NOMO-1 treated with DMSO at 0.1 percent for 48 hours (cell line): ENCODE data around the gene BCL7C.
"Not testable (repeated sequence)": the region's sequence is repeated elsewhere in the genome, so short reads cannot be mapped to it uniquely, and the experiment has no call there.

Source experiments
- DNase-seq: peaks from one replicate; lab custom pipeline; 2025; ENCODE audit not compliant: unreplicated experiment; lab: John Stamatoyannopoulos, UW

The BCL7C gene

DNA sequence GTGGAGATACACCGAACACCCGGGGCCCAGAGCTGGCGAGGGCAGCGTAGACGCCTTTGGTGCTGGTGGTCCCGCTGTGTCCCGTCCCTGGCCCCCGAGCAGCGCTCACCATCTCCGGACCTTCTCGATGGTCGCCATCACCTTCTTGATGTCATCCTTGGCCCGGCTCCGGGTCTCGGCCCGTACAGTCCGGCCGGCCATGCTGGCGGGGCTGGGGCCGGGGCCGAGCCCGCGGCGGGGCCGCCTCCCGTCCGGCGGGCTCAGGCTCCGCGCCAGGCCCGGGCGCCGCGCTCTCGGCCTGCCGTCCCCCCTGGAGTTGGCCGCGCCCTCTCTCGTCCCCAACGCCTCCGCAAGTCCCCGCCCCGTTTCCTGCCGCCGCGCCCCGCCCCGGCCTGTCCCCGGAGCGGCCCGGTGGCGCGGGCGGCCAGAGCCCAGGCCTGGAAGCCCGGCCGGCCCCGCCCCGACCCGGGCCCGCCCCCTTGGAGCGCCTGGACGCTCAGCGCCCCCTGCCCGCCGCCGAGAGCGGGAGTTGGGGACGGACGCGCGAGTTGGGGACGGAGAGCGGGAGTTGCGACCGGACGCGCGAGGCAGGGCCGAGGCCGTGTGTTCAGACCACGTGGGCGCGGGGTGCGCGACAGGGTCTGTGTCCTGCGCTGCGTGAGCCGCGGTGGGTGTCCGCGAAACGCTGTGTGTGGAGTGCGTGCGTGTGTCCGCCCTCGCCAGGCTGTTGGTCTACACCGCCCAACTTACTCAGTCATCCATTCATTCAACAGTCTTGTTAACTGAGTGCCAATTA, at the start of gene BCL7C:
TSS of gene BCL7C (minus strand) at position 334 of the 796 bp plus-strand sequence. CDS start at position 201, 133 bp downstream.
- peak; percentile 89 for DNase-seq

DNA sequence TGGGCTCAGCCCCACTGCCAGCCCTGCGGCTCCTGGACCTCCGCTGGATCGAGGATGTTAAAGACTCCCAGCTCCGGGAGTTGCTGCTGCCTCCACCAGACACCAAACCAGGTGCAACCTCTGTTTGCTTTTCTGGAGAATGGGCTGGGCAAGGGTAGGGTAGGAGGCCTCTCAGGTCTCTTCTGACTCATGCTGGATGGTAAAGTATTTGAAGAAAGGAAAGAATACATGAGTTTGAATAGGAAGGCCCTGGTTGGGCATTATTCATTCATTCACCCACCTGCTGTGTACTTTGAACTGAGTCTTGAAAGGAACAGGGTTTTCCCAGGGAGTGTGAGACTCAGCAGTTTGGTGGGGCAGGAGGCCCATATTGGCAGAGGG, 48.5 kb upstream of the BCL7C start:
- no peak for DNase-seq

DNA sequence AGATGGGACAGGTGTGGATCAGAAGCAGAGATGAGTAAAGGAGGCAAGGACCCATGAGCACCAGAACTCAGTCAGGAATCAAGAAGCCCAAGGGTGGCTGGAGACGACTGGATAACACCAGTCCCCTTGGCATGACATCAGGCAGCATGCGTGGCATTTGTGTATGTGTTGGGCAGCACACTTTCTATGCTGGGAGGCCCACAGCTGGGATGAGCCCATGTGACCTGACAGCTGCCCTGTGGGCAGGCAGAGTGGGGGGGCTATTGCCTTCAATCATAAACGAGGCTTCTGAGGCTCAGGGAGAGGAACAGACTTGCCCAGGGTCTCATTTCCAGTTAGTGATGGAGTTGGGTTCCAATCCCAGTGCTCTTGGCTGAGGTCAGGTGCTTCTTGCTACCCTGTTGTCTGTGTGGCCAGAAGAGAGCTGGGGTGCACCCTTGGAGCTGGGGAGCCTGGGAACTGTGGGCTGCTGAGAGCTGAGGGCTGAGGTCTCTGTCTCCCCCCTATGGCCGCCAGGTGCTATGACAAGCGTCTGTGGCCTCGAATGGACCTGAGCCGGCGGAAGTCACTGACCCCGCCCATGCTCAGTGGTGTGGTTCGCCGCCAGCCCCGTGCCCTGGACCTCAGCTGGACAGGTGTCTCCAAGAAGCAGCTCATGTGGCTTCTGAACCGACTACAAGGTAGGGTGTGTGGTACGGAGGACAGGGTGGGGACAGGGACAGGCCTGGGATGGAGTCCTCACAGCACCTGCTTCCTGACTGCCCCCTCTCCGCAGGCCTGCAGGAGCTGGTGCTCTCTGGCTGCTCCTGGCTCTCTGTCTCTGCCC, 47.9 kb upstream of the BCL7C start:
- peak; percentile 65 for DNase-seq

DNA sequence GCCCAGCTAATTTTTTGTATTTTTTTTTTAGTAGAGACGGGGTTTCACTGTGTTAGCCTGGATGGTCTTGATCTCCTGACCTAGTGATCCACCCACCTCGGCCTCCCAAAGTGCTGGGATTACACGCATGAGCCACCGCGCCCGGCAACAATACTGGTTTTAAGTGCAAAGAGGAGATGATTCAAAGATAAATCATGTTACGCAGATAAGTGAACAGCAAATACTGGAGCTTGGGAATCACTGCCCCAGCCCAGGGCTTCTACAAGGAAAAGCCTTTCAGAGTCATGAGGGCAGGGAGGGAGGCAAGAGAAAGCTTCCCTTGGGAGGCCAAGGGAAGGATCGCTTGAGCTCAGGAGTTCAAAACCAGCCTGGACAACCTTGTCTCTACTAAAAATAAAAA, 45.7 kb upstream of the BCL7C start:
- DNase-seq = not testable (repeated sequence)

DNA sequence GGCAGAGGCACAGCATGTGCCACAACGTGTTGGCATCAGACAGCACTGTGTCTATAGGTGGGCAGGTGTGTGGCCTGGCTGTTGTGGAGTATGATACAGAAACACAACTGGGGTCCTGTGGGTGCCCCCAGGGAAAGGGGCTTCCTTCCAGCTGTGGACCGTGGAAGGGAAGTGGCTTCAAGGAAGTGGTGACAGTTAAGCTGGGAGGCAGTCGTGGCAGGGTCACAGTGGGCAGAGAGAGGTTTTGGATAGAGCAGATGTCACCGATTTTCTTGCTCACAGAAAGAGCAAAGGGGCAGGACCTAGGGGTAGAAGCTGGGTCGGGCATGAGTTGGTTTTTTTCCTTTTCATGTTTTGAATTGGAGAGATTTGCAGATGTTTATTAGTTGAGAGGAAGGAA, 43.8 kb upstream of the BCL7C start:
- no peak for DNase-seq

DNA sequence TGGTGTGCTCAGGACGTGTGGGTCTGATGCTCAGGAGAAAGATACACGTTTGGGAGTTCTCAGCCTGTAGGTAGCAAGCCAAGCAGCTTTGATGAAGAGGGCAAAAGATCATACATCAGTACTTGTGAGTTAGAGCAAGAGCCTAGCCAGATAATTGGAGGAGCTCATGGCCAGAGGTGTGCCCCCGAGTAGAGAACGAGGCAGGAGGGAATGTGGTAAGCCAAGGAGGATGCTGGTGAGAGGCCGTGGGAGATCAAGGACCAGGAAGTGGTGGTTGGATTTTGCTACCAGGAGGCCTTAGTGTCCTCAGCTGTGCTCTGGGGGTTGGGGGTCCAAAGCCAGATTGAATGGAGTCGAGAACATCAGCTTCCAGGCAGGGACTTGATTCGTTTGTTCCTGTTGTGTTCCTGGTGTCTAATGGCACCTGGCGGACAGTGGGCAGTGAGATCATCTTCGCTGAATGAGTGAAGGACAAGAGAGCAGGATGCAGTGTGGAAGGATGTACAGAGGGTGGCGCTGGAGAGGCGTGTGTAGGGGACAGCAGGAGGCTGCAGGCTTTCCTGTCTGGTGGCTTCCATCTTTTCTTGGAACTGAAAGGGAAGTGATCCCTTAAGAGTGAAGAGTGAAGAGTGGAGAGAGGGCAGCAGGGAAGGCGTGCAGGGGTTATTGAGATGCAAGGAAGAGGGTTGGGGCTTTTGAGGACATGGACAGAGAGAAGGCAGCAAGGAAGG, 41.1 kb upstream of the BCL7C start:
- peak; percentile 41 for DNase-seq

DNA sequence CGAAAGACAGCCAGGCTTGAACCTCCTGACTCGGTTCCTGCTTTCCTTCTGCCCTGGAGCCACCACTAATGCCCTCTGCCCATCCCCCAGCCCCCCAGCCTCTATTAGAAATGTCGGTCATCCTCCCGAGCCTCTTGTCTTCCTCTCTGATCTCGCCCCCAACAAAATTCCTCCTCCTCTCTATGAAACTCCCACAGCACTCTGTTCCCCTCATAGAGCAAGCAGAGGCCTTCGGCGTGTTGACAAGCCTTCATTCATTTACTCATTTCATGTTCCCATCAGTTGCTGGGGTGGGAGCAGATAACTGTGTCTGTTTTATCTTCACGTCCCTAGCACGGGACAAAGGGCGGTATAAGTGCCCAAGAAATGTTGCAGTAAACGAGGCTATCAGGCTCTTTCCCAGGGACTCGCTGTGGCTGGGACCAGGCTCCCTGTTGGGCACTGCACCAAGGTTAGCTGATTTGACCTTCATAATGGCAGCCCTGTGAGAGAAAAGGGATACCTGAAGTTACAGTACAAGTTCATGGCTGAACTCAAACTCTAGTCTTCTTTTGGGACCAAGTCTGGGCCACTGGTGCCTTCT, 37.3 kb upstream of the BCL7C start:
- no peak for DNase-seq

DNA sequence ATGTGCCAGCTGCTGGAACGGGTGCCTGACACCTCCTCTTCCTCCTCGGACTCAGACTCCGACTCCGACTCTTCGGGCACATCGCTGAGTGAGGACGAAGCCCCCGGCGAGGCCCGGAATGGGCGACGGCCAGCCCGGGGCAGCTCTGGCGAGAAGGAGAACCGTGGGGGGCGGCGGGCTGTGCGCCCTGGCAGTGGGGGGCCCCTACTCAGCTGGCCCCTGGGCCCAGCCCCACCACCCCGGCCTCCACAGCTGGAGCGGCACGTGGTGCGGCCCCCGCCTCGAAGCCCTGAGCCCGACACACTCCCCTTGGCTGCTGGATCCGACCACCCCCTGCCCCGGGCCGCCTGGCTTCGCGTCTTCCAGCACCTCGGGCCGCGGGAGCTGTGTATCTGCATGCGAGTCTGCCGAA, 36.3 kb upstream of the BCL7C start:
- DNase-seq = no peak

DNA sequence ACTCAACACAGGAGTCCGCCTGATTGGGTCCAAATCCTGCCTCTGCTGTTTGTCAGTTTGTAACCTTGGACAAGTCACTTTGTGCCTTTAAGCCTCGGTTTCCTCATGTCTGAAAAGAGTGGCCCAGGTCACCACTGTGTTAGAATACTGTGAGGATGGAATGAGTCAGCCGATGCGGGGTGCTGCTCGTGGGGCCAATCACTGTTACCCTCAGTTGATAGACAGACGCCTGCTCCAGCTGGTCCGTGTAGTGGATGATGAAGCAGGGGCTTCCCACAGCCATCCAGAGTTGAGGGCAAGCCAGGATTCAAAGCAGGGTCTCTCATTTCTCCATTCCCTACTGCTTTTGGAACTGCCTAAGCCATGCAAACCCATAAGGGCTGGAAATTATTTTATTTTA, 35.3 kb upstream of the BCL7C start:
- DNase-seq = no peak

DNA sequence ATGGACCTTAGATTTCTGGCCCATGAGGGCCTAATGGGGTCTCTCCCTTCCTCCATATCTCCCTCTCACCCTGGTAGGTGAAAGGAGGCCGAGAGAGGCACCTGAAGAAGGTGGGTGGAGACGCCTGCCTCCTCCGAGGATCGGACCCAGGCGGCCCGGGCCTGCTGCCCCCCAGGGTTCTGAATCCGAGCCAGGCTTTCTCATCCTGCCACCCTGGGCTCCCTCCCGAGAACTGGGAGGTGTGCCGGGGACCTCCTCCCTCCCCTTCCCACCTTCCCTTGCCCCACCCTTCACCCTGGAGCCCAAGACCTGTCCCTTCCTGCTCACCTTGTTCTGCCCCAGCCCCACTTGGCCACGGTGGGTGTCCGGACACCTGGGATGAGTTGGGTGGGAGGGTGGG, 34.5 kb upstream of the BCL7C start:
- DNase-seq = no peak

DNA sequence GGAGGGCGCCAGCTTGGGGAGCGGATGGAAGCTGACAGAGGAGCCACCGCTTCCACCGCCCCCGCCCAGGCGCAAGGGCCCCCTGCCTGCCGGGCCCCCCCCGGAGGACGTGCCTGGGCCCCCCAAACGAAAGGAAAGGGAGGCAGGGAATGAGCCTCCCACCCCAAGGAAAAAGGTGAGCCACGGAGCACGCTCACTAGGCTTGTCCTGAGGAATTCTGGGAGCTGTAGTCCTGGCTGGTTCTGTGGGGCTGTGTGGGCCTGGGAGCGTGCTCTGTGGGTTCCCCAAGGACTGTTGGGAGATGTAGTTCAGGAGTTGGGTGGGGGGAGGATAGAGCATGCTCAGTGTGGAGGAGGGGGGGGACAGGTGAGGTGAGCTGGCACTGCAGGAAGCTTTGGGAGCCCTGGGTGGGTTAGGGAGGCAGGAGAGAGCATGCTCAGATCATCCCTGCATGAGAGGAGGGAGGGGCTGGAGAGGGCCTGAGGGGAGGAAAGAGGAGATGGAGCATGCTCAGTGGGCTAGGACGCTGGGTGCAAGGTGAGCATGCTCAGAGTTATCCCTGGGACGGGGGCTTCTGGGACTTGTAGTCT, 34.0 kb upstream of the BCL7C start:
- DNase-seq = no peak

DNA sequence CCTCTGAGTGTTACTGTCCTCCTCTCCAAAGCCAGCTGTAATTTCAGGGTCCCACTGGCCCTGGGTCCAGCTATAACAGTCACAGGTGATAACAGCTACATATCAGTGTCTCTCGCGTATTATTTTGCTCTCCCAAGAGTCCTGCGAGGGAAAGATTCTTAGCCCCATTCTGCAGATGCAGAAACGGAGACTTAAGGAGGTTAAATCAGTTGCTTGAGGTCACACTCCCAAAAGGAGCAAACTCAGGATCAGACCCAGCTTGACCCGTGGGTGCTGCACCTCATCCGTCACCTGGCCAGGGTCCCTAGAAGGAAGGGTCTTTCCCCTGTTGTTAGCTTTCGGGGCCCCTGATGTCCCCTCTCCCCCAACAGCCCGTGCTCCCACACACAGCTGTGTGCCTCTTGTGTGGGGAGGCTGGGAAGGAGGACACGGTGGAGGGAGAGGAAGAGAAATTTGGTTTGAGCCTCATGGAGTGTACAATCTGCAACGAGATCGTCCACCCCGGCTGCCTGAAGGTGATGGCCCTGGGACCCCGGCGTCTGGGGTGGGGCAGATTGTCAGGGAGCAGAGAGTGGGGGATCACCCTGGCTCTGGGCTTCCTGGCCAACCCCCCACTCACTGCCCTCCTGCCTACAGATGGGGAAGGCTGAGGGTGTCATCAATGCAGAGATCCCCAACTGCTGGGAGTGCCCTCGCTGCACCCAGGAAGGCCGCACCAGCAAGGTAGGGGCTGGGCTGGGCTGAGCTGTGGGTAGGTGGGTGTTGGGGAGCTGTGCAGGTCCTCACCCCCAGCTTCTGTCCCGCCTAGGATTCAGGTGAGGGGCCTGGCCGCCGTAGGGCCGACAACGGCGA, 33.3 kb upstream of the BCL7C start:
- no peak for DNase-seq

DNA sequence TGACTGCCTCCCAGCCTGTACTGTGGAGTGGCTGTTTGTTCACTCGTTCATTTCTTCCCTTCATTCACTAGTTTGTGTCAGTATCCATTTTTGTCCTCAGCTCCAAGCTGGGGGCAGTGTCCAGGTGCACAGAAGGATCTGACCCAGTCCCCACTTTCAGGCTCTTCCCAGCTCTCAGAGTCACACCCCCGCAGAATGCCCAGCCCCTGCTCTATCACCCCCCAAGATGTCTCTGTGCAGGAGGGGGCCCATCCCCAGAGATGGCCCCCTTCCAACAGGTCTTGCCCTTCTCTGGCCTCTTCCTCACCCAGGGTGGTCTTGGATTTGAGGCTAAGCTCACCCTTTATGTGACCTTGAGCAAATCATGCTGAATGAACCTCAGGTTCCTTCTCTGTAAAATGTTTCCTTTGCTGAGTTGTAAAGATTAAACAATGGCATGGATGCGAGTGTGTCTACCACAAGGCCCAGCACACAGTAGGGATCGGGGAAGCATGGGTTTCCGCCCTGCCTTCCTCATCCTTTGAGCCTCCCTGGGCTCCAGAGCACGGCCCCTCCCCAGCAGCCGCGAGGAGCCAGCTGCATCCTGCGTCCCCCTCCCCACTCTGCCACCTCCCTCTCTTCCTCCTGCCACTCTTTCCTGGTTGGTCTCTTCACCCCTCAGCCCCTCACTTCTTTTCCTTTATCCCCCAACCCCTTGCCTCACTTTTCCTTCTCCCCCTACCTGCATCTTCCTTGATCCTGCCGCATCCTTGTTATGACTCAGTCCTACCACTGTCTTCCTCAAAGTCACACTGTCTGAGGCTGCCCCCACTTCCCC, 32.3 kb upstream of the BCL7C start:
- DNase-seq = no peak

DNA sequence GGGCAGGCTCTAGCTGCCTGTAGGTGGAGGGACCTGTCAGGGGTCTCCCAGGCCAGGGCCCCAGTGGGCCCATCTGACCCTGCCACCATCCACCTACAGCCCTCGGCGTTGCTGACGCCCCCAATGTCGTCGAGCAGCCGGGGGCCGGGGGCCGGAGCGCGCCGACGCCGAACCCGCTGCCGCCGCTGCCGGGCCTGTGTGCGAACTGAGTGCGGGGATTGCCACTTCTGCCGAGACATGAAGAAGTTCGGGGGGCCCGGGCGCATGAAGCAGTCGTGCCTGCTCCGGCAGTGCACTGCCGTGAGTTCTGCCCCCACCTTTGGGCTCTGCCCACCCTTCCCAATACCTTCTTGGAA, 31.7 kb upstream of the BCL7C start:
- no peak for DNase-seq

DNA sequence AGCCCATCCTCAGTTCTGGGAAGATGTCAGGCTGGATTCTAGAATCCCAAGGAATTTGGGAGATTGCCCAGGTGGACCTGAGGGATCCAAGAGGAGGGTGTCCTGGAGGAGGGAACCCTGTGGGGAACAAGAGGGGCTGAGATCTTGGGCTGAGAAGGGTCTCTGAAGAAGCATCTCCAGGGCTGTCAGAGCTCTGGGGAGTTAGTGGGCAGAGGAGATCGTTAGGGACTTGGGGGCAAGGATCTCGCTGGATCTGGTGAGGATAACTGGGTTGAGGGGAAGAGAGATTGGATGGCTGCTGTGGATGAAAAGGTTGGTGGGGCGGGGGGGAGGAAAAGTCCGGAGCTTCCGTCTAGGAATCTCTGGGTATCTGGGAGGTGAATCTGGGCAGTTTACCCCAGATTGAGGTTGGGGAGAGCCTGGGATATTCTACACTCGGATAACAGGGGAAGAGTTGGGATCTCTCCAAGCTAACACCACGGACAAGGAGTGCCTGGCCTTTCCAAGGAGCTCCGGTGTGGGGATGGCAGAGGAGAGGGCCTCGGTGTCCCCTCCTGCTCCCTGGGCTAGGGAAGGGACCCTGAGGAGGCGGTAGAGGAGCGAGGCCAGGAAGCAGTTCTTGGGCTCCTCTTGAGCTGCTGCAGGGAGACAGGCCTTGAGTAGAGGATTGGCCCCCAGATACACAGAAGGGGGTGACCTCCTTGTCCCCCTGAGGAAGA, 31.2 kb upstream of the BCL7C start:
- DNase-seq = no peak

DNA sequence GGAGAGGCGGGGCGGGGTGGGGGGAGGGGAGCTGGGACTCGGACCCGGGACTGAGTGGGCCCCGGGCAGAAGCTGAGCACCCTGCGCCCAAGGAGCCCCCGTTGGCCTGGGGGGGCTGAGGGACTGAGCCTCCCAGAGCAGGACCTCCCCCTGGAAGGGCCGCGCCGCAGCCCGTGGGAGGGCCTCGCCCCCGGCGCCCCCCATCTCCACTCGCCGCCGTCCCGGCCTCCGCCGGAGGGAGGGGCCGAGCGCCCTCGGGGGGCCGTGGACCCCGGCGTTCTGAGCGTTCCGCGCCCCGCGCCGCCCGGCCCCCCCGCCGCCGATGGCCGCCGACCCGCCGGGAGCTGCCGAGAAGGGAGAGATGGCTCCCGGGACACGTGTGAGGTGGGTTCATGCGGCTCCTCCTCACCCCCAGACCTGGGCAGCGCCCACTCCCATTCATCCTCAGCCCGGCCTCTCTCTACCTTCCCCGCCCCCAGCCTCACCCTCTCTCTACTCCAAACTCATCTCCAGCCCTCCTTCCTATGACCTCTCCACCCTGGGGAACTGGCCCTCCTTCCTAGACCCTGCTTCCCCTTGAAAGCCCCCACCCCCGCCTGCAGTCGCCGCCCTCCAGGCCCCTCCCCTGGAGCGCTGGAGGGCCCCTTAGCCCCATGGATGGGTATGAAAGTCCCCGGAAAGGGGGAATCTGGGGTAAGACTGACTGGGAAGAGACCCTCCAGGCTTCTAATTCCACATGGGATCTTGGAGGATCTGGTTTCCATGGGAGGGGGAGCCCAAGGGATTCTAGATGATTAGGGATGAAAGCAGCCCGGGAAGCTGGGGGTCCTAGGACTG, 30.4 kb upstream of the BCL7C start:
- no peak for DNase-seq

DNA sequence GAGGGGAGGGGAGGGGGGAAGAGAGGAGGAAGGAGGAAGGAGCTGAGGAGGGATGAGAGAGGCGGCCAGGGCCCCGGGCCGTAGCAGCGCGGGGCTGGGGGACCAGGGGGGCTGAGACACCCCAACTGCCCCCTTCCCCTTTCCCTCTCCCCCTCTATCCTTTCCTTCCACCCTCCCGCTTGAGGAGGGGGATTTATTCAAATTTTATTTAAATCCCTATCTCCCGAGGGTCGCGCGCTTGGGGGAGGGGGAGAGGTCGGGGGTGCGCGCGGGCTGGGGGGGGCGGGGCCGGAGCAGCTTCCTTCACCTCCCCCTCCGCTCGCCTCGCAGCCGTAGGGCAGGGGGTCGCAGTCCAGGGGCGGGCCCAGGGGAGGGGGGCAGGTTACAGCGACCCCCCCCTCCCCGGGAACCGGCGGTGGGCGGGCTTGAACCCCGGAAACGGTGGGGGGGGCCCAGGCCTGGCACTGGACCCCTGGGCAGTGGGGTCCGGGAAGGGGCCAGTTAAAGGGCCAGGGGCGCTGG, 29.7 kb upstream of the BCL7C start, which contains the start of gene FBXL19:
TSS of gene FBXL19 (plus strand) at position 19 of the 522 bp plus-strand sequence. CDS start 2,183 bp downstream, outside the sequence.
- DNase-seq = no peak
